GM18502 (cell line): Measurements from ENCODE around the gene EEPD1.
"Not testable (repeated sequence)": the region's sequence is repeated elsewhere in the genome, so short reads cannot be mapped to it uniquely, and the experiment has no call there.

Experiments used
- ATAC-seq: cut with Tn5 transposase; IDR thresholded peaks from one replicate; pipeline ENCODE4 v1.9.1; 2021; ENCODE audit warnings: mild to moderate bottlenecking; ENCODE audit not compliant: unreplicated experiment, poor library complexity

The EEPD1 gene

DNA sequence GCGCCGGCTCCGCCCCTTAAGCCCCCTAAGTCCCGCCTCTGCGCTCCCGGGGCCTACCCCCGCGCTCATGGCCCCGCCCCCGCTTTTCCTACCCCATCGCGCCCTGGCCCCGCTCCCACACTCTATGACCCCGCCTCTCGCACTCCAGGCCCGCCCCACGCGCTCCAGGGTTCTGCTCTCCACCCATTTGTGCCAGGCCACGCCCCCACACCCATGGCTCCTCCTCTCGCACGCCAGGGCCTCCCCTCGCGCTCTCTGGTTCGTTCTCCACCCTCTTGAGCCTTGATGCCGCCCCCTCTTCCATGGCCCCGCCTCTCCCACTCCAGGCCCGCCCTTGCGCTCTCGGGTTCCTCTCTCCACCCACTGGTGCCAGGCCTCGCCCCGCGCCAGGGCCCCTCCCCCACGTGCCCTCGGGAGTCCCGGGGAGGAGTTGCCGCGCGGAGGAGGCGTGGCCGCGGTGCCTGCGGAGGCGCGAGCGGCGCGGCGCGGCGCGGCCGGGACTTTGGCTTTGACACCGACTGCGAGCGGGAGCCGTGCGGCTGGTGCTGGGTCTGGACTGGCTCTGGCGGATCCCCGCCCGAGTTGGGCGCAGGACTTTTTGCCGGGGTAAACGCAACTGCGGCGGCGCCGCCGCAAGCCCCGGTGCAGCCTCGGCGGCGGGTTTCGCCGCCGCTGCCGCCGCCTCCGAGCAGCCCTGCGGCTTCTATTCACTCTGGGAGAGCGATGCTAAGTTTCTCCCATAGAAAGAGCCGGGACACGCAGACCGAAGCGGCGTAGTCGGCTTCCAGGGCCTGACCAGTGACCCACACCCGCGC is at the start of gene EEPD1:
EEPD1 (plus strand) TSS at position 499 of the 815 bp plus-strand sequence. CDS start 1,071 bp downstream, outside the sequence.
- peak; percentile 97 for ATAC-seq

DNA sequence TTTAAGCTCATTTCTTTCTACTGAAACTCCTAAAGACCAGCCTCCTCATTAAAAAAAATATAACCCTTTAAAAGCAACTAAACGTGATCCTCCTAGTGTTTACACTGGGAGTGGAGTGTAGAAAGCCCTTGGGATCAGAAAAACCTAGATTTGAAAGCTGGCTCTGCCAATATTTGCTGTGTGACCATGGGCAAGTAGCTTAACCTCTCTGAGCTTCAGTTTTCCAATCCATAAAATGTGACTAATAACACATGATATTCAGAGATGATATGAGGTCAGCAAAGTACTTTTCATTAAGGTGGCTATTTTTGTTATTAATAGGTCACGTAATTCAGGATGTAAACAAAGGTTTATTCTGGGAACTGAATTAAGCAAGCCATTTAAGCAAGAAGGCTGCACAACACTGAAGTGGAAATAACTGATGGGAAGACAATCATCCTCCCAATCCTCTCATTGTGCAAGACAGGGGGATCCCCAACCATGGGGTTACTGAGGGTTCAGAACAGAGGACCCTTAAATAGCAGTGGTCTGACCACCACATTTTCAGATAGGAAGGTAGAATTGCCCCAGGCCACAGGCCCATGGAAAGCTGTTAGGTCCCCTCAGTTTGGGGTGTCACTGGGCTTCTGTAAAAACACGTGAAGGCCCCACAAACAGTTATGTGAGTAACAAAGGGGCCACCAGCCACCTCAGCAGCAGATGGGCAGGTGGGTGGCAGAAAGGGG is 49.1 kb upstream of the EEPD1 start:
- no peak for ATAC-seq

DNA sequence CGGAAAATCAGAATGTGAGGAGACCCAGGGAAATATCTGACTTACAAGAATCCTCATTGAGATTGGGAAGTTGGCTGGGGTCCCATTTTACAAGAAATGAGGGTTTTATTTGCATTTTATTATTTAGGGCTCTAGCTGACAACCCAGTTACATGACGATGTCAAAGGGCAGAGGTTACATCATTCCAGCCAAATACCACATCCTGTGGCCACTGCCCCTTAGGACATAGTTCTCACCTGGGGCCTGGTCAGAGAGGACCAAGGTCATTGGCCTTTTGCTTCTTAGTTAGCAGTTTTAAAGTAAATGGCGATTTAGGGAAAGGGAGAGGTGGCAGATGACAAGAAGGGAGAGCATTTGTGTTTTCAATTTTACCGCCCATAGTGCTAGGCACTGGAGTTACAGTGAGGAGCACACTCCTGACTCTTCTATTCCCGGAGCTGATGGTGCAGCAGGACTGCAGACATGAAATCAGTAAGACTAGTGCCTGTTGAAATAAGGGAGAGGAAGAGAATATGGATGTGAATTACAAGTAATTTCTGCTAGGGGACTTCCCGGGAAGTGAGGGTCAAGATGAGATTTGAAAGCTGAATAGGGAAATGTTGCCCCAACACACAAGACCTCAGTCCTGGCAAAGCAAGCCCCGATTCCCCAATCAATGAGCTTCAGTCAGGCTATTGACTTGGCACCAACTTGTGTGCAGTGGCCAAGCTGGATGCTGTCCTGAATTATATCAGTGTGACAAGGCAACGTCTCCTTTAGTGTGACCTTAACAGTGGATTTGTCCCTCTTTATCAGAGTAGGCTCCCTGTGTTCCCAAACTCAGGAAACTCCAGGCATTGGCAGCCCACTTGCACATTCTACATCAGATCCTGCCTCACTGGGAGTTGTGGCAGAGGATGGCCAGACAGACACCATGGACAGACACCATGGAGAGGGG is 45.8 kb upstream of the EEPD1 start:
- ATAC-seq, result not testable (repeated sequence)

GRCh38 chr7:36107926-36108631 is 45.0 kb upstream of the EEPD1 start:
- ATAC-seq, result no peak

GRCh38 chr7:36109013-36109627 is 43.9 kb upstream of the EEPD1 start:
- ATAC-seq, result no peak

DNA sequence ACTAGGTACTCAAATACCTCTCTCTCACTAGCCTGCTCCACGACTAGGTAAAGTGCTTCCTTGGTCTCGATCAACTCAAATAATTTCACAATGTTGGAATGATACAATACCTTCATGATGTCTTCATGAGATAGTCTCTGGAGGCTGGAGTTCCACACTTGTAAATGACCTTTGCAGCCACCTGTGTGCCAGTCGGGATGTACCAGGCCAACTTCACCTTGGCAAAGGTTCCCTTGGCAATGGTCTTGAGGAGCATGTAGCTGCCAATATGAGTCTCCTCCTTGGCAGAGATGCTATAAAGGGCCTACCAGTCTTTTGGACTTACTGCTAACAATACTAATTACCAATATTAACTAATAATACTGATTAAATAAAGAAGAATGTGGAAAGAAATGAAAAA is 42.5 kb upstream of the EEPD1 start:
- ATAC-seq, result no peak

GRCh38 chr7:36112969-36113368 is 40.1 kb upstream of the EEPD1 start:
- ATAC-seq, result no peak

- no peak for ATAC-seq
Measured at GRCh38 chr7:36114355-36114754, 38.7 kb upstream of the EEPD1 start.

GRCh38 chr7:36115448-36116321 is 37.4 kb upstream of the EEPD1 start:
- peak; percentile 100 for ATAC-seq

DNA sequence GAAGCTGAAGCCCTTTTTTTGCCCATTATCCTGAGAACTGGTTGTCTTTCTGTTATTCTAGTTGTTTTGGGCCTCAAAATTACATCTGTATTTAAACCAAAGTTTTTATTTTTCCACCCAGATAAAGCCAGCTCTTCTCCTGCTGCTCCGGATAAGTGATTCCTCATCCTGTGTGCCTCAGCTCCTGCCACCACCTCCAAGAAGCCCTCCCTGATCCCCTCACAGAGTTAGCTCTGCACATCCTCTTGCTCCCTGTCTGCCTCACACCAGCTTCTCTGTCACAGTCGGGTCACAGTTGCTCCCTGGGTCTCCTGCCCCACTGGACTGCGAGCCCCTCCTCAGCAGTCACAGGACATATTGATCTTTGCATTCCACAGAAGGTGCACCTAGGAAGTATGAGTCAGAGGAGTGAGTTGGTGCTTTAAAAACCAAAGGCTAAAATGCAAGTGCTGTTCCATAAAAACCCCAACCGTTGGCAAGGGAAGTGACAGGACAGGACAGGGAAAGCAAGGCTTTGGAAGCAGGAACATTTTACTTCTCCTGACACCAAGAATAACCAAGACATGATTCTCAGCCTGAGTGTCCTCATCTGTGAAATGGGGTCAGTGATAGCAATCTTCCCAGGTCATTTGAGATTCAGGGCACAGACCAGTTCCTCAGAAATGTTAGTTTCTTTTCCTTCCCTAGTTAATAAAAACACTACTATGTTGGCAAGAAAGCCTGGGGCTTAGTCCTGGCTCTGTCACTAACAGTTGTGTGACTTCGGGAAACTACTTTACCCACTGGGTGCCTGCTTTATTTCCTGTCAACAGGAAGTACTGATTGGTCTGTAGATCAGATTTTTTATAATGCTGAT is 36.5 kb upstream of the EEPD1 start:
- ATAC-seq, result no peak

DNA sequence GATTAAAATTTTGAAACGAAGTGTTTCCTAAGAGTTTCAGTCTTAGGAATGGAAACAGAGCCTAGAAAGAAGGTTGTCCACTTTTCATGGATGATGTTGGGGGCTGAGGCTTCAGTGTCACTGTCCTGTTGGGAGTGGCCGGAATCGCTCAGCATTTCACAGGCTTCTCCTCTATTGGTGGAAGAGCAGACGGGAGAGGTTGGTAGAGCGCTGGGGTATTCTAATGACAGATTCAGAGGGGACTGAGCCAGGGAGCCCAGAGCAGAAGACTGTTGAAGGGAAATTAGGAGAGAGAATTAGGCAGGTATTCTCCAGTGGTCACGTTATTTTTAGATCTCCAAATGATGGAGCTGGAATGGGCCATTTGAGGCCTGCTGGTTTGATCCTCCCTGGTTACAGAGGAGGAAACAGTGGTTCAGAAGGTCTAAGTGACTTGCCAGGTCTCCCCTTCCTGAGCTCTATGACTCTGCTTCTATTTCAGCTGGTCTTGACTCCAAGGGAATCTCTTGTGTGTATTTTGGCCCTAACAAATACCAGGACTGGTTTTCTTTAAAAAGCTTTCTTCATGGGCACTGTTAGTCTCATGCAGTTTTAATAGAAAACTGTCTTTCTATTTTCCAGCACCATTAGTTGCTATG is 35.7 kb upstream of the EEPD1 start:
- ATAC-seq, result no peak

- ATAC-seq, result no peak
Measured at GRCh38 chr7:36118344-36118743, 34.7 kb upstream of the EEPD1 start.

- no peak for ATAC-seq
Measured at GRCh38 chr7:36119005-36119706, 33.9 kb upstream of the EEPD1 start.

- ATAC-seq, result not testable (repeated sequence)
Measured at GRCh38 chr7:36119983-36120646, 32.9 kb upstream of the EEPD1 start.

DNA sequence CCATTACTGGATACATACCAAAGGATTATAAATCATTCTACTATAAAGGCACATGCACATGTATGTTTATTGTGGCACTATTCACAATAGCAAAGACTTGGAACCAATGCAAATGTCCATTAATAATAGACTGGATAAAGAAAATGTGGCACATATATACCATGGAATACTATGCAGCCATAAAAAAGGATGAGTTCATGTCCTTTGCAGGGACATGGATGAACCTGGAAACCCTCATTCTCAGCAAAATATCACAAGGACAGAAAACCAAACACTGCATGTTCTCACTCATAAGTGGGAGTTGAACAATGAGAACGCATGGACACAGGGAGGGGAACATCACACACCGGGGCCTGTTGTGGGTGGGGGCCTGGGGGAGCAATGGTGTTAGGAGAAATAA is 27.4 kb upstream of the EEPD1 start:
- not testable (repeated sequence) for ATAC-seq
